ENCODE results near the gene RMC1.

DNA sequence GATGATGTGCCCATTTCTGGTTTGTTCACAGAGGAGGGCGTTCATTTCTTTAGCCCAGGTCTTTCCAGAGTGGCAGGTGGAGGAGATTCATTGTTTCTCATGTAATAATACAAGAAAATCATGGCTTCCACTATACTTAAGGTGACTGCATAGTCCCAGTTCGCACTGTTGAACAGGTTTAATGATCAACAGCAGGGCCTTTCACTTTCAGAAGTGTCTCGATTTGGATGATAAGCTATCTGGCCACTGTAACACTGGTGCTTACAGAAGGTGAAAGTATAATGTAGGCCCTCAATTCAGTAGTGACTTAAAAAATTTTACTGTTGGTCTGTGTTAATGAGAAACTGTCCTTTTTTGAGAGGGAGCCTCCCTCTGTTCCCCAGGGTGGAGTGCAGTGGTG is 1.4 kb downstream of the RMC1 start:
- TF ChIP-seq, protein P1, sequence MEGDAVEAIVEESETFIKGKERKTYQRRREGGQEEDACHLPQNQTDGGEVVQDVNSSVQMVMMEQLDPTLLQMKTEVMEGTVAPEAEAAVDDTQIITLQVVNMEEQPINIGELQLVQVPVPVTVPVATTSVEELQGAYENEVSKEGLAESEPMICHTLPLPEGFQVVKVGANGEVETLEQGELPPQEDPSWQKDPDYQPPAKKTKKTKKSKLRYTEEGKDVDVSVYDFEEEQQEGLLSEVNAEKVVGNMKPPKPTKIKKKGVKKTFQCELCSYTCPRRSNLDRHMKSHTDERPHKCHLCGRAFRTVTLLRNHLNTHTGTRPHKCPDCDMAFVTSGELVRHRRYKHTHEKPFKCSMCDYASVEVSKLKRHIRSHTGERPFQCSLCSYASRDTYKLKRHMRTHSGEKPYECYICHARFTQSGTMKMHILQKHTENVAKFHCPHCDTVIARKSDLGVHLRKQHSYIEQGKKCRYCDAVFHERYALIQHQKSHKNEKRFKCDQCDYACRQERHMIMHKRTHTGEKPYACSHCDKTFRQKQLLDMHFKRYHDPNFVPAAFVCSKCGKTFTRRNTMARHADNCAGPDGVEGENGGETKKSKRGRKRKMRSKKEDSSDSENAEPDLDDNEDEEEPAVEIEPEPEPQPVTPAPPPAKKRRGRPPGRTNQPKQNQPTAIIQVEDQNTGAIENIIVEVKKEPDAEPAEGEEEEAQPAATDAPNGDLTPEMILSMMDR (IDR thresholded peaks at IDR 0.05): no peak
- no peak for TF ChIP-seq POLR2A (IDR thresholded peaks at IDR 0.05)
